ENCODE data around the gene SPEM3. TPM values are rescaled to one million over a fixed set of nuclear protein-coding genes. Genes with fewer than 3 reads are reported as not detected.

SPEM3 gene
- polyA plus RNA-seq, 3 donors = not detected

GRCh38 chr17:7476951-7477350 lies 48.3 kb downstream of the SPEM3 start:
- peaks cover 0 to 2% (median 0%) of the 10 kb centered on the region in 7 donors for H3K9me3 Mint-ChIP-seq
- 100% methylated on average over 2 of the region's 5 CpGs for WGBS (ENCODE audit: insufficient coverage)
- peak overlapping the region in 1 of 3 experiments; percentile 89 for H3K4me3 ChIP-seq (replicated peaks in 1 of 3; ENCODE audit: low read depth in 2 of 3, low read length in 3 of 3)

More at GRCh38 chr17:7476951-7477350, 48.3 kb downstream of the SPEM3 start:
- Histone ChIP-seq H3K4me1 (ENCODE audit: control insufficient read depth in 1 of 2, insufficient read depth in 2 of 2, low read length in 2 of 2) (peaks cover 52 to 60% of the 10 kb centered on the region in 2 donors), H3K4me2 (replicated peaks; ENCODE audit: extremely low read depth, low read length, poor library complexity, severe bottlenecking) (peak overlapping the region; percentile 94), H4K20me1 (ENCODE audit: insufficient read depth, low read length) (peaks cover 5% of the 10 kb centered on the region), H3K27ac (ENCODE audit: low read depth in 1 of 2, low read length in 2 of 2) (peak overlapping the region; percentile 67 to 83), H3K79me2 (ENCODE audit: insufficient read depth, low read length) (peaks cover 70% of the 10 kb centered on the region), H3K36me3 (replicated peaks in 1 of 2; ENCODE audit: control insufficient read depth in 1 of 2, insufficient read depth in 2 of 2, low read length in 2 of 2) (no peaks in the 10 kb centered on the region), H2AFZ (ENCODE audit: insufficient read depth, low read depth, low read length, poor library complexity, severe bottlenecking) (no peak overlapping the region), H3K27me3 (ENCODE audit: control insufficient read depth in 2 of 2, insufficient read depth in 2 of 2, low read length in 2 of 2) (no peaks in the 10 kb centered on the region), H3K9me3 (replicated peaks in 1 of 2; ENCODE audit: control insufficient read depth in 1 of 2, insufficient read depth in 1 of 2, low read length in 2 of 2) (no peaks in the 10 kb centered on the region), H3K9ac (ENCODE audit: insufficient read depth, low read length, poor library complexity, severe bottlenecking) (peak overlapping the region; percentile 83)
- DNase-seq = no peak
- Mint-ChIP-seq H3K36me3 (peaks cover 5 to 7% of the 10 kb centered on the region in 2 donors), H3K4me1 (peaks cover 65% of the 10 kb centered on the region), H3K27me3 (ENCODE audit: low read depth in 3 of 3) (peaks cover 0 to 3% (median 1%) of the 10 kb centered on the region in 3 donors), H3K27ac (peak overlapping the region in 6 of 7 donors; percentile 69 to 96 (median 84)), H3K4me3 (peak overlapping the region in 1 of 2 donors; percentile 93)
- no peak for TF ChIP-seq CTCF (IDR thresholded peaks at IDR 0.05)
- intact Hi-C loops (cut with micrococcal nuclease) = no loop called here
